Lung (tissue), 12 donors: ENCODE results near the gene RPS4Y2. TPM values are rescaled to one million over a fixed set of nuclear protein-coding genes. Genes with fewer than 3 reads are reported as not detected.

ENCODE experiments used
- ATAC-seq: fragments of 200-7000 bp; cut with Tn5 transposase; one replicate; pipeline ENCODE4 v1.9.1; 2020; ENCODE audit warnings: moderate number of reproducible peaks; ENCODE audit not compliant: insufficient read depth, low FRiP score
- DNase-seq, 3 donors: peaks; one replicate each; pipeline ENCODE4 v3.0.0-alpha.2; 2013 to 2017
- H3K27ac ChIP-seq, 2 donors: one replicate each; pipeline ENCODE4 v1.5.1; 2013; ENCODE audit warnings: mild to moderate bottlenecking in 2 of 2, moderate library complexity in 2 of 2, control low read depth in 1 of 2, inconsistent platforms in 1 of 2, low read depth in 1 of 2, low read length in 1 of 2
- H3K27me3 ChIP-seq, 3 donors: one replicate each; pipeline ENCODE4 v1.5.1; 2013; ENCODE audit warnings: low read length in 2 of 3; ENCODE audit not compliant: control insufficient read depth in 3 of 3, insufficient read depth in 3 of 3
- H3K36me3 ChIP-seq, 4 donors: one replicate each; pipeline ENCODE4 v1.5.1; 2013; ENCODE audit warnings: low read length in 4 of 4, mild to moderate bottlenecking in 1 of 4, moderate library complexity in 1 of 4; ENCODE audit not compliant: control insufficient read depth in 4 of 4, insufficient read depth in 4 of 4
- H3K4me1 ChIP-seq, 5 donors: one replicate each; pipeline ENCODE4 v1.5.1; 2013; ENCODE audit warnings: low read length in 5 of 5, mild to moderate bottlenecking in 2 of 5, moderate library complexity in 1 of 5; ENCODE audit not compliant: control insufficient read depth in 5 of 5, insufficient read depth in 5 of 5
- H3K4me3 ChIP-seq: one replicate; pipeline ENCODE4 v1.5.1; 2013; ENCODE audit warnings: mild to moderate bottlenecking, control low read depth, moderate library complexity
- H3K9ac ChIP-seq, 2 donors: one replicate each; pipeline ENCODE4 v1.5.1; 2013; ENCODE audit warnings: low read length in 2 of 2, control low read depth in 1 of 2; ENCODE audit not compliant: insufficient read depth in 1 of 2
- H3K9me3 ChIP-seq, 4 donors: one replicate each; pipeline ENCODE4 v1.5.1; 2013; ENCODE audit warnings: low read length in 3 of 4, mild to moderate bottlenecking in 1 of 4, moderate library complexity in 1 of 4; ENCODE audit not compliant: control insufficient read depth in 4 of 4, insufficient read depth in 3 of 4
- WGBS, 2 donors: extraction: QIAGEN DNeasy Blood & Tissue Kit; methylation state at CpG; one replicate each; pipeline ENCODE4 v1.1.7; 2013; 5-methylcytosine and 5-hydroxymethylcytosine counted together
- polyA plus RNA-seq, 2 donors: library from polyadenylated mRNA; stranded (reverse); fragments of 200-250 nt; gene quantifications; one replicate each; pipeline ENCODE4 v1.2.1, GENCODE V29; 2013
- total RNA-seq, 2 donors: library from RNA; depleted of rRNA in 1 of 2; stranded (reverse); fragments of >200 nt in 1 of 2; gene quantifications; one replicate each; pipeline ENCODE4 v1.2.1, GENCODE V29; 2014 to 2021
- TF ChIP-seq, protein P1 (sequence below): IDR thresholded peaks from 2 replicates; pipeline ENCODE4 v1.5.1; 2012; ENCODE audit warnings: mild to moderate bottlenecking; ENCODE audit errors: control extremely low read depth, extremely low read depth
- donor health status: control.
- donor health status: control.
- donor health status: Bipolar disorder and iron deficiency.
- donor health status: healthy.
- donor health status: DM: yes; HTN: yes; CAD: no.

Gene RPS4Y2
- total and polyA plus RNA-seq, 4 donors = not detected

DNA sequence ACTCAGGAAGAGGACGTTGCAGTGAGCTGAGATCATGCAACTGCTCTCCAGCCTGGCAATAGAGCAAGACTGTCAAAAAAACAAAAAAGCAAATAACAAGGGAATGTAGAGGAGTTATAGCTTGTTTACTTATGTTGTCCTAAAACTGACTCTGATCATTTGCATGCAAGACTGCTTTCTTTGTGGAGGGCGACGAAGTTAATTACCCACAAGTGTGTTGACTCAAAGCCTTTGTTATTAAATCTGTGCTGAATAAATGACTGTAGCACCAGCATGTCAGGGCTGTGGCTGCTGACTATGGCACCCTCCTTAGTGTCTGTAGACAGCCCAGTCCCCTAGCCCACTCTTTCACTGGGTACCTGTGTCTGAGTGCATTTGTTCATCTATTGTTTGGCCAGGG, 50.3 kb downstream of the RPS4Y2 start:
- H3K27me3 ChIP-seq = no peaks in the 10 kb centered on the region
- H3K9ac ChIP-seq = no peak overlapping the region
- no peaks in the 10 kb centered on the region for H3K36me3 ChIP-seq
- H3K27ac ChIP-seq = no peak overlapping the region
- TF ChIP-seq, protein P1, sequence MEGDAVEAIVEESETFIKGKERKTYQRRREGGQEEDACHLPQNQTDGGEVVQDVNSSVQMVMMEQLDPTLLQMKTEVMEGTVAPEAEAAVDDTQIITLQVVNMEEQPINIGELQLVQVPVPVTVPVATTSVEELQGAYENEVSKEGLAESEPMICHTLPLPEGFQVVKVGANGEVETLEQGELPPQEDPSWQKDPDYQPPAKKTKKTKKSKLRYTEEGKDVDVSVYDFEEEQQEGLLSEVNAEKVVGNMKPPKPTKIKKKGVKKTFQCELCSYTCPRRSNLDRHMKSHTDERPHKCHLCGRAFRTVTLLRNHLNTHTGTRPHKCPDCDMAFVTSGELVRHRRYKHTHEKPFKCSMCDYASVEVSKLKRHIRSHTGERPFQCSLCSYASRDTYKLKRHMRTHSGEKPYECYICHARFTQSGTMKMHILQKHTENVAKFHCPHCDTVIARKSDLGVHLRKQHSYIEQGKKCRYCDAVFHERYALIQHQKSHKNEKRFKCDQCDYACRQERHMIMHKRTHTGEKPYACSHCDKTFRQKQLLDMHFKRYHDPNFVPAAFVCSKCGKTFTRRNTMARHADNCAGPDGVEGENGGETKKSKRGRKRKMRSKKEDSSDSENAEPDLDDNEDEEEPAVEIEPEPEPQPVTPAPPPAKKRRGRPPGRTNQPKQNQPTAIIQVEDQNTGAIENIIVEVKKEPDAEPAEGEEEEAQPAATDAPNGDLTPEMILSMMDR = no peak
- DNase-seq (no peak), ATAC-seq (no peak)
- WGBS, 2 donors = 79% methylated on average over 3 of the region's 3 CpGs; no CpG with 5 or more reads in 1 of the 2 donors
- no peak overlapping the region for H3K4me3 ChIP-seq
- no peaks in the 10 kb centered on the region for H3K4me1 ChIP-seq
- H3K9me3 ChIP-seq = no peaks in the 10 kb centered on the region

DNA sequence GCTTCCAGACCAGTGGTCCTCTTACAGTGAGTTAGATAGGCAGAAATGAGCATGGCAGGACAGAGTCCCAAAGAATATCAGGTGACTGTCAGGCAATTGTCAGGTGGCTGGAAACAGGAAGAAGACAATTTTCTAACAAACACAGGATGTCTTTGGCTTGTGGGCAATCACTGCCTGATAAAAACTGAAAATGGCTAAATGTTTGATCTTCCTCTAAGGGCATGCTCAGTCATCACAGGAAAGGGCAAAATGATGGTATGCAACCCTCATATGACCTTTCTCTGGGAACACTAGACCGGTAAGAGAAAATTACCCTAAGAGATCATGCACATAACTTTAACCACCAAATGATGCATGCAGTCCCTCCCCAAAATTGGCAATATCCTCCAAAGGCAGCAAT, 57.6 kb downstream of the RPS4Y2 start:
- no peak for ATAC-seq

DNA sequence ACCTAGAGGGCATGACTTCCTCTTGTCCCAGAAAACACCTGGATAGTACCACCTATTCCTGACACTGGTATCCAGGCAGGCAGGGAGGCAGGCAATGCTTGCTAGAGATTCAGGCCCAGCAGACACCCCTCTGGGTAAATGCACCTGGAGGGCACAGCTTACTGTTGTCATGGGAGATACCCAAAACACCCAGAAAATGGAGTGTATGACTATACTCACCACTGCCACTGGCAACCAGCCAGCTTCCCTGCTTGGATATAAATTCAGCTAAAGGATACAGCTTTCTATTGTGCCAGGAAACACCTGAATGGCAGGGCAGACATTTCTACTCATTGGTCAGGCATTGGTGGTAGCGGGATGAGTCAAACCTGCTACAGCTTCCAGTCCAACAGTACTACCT, 58.9 kb downstream of the RPS4Y2 start:
- no peaks in the 10 kb centered on the region for H3K27me3 ChIP-seq
- DNase-seq (no peak), ATAC-seq (no peak)
- H3K36me3 ChIP-seq = no peaks in the 10 kb centered on the region
- H3K4me1 ChIP-seq = no peaks in the 10 kb centered on the region
- no peak overlapping the region for H3K9ac ChIP-seq
- H3K4me3 ChIP-seq = no peak overlapping the region
- H3K27ac ChIP-seq = no peak overlapping the region
- no peaks in the 10 kb centered on the region for H3K9me3 ChIP-seq
- TF ChIP-seq, protein P1 = no peak
- WGBS, 2 donors = 100% methylated on average over 1 of the region's 1 CpG; no CpG with 5 or more reads in 1 of the 2 donors

More for the DNA sequence above, 57.6 kb downstream of the RPS4Y2 start:
- H3K4me3 ChIP-seq = no peak overlapping the region
- H3K27me3 ChIP-seq = no peaks in the 10 kb centered on the region
- 67% methylated on average over 1 of the region's 1 CpG; no CpG with 5 or more reads in 1 of the 2 donors for WGBS, 2 donors
- H3K36me3 ChIP-seq = no peaks in the 10 kb centered on the region
- H3K9me3 ChIP-seq = no peaks in the 10 kb centered on the region
- DNase-seq = no peak
- TF ChIP-seq, protein P1 = no peak
- no peaks in the 10 kb centered on the region for H3K4me1 ChIP-seq
- H3K27ac ChIP-seq = no peak overlapping the region
- no peak overlapping the region for H3K9ac ChIP-seq

DNA sequence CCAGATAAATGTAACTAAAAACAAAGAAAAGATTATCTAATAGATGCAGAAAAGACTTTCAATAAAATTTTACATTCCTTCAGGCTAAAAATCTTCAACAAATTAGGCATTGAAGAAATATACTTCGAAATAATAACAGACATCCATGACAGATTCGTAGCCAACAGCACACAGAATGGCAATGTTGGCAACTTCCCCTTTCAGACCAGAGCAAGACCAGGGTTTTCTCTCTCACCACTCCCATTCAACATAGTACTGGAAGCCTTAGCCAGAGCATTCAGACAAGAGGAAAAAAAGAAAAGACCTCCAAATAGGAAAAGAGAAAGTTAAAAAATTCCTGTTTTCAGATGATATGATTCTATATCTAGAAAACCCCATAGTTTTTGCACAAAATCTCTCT, 61.2 kb downstream of the RPS4Y2 start:
- H3K9me3 ChIP-seq = no peaks in the 10 kb centered on the region
- no peak for DNase-seq
- H3K27ac ChIP-seq = no peak overlapping the region
- 54% methylated on average over 2 of the region's 2 CpGs; no CpG with 5 or more reads in 1 of the 2 donors for WGBS, 2 donors
- no peak overlapping the region for H3K4me3 ChIP-seq
- H3K36me3 ChIP-seq = no peaks in the 10 kb centered on the region
- no peaks in the 10 kb centered on the region for H3K27me3 ChIP-seq
- TF ChIP-seq, protein P1 = no peak
- H3K9ac ChIP-seq = no peak overlapping the region
- H3K4me1 ChIP-seq = no peaks in the 10 kb centered on the region
- no peak for ATAC-seq
